SIG-M5 treated with dmso at 0.1 percent for 504 hours (cell line): ENCODE measurements around the gene KRTAP10-9.
"Not testable (repeated sequence)": the region's sequence is repeated elsewhere in the genome, so short reads cannot be mapped to it uniquely, and the experiment has no call there.

Source experiments
- DNase-seq: peaks from one replicate; lab custom pipeline; 2025; ENCODE audit not compliant: unreplicated experiment; lab: John Stamatoyannopoulos, UW

The KRTAP10-9 gene

DNA sequence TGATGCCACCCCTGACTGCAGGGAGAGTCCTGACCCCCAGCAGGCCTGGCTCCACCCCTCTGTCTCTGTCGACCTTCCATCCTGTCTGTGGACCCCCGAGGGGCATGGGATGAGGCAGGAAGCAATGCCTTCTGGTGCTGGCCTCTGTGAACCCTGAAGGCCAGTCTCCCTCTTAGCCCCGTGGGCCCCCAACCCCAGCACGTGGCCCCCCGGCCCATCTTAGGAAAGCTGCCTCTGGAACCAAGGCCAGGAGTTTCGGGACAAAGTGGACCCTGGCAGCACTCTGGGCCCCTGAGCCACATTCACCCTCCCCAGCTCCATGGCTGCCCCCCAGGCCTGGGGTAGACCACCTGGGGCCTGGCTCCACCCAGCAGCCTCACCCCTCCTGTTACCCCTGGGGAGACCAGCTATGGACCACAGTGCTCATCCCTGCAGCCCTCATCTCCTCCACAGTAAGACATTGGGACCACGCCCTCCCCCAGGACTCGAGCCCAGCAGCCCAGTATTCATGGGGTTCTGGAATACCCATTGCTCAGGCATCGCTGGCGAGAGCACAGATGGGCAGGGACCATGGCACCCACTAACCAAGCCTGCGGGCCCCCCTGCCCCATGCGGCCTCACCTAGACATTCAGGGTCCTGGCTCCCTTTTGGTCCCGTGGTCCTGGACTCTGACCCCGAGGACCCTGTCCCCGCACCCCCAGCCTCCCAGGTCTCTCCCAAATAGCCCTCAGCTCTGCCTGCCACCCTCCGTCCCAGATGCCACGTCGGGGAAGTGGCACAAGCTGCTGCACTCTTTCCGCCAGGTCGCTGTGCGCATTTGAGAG lies 11.8 kb downstream of the KRTAP10-9 start:
- not testable (repeated sequence) for DNase-seq

DNA sequence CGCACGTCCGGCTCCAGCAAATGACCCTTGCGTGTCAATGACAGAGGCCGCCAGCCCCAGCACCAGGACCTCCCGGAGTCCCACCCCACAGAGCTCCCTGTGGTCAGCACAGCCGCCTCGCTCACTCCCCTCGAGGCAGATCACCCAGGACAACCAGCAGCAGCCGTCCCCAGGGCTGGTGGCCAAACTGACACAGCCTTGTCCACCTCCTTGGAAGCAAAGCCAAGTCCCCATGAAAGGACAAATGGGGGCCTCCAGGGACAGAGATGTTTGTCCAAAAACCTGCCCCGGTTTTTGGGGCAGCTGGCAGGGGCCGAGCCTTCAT lies 12.4 kb downstream of the KRTAP10-9 start:
- no peak for DNase-seq

DNA sequence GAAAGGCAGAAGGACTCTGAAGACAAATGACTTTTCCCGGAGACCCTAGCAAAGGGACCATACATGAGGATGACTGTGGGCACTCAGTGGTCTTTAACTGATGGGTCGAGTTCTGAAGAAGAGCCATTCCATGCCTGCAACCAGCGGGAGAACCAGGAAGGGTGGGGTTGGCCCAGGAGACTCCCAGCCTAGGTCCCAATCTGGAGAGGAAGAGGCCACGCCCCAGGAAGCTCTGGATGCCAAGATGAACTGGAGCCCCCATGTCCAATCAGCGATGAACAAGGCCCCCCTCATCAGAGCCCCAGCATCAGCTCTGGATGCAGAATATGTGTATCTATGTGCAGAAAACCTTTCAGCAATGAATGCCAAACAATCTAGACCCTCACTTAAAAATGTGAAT lies 13.9 kb downstream of the KRTAP10-9 start:
- no peak for DNase-seq

DNA sequence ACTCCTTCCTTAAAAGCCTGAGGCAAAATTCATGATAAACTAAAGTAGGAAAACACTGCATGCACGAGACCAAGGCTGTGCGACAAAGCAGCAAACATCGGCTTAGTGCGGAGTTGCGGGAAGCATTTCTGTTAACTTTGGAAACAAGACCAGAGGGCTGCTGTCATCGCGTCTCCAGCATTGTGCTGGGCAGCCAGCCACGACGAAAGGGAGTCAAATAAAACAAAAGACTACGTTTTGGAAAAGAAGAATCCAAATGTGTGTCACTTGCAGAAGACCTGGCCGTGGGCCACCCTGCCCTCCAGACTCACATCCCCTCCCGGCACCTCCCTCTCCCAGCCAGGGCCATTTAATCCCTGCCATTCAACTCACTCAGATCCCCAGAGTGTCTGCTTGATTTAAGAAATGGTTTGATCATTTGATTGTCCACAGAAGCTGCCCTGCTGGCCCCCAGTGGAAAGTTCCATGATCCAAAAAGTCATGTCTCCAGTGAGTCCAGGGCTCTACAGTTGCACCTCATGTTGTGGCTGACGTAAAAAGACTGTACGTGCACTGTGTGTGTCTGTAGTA lies 16.9 kb downstream of the KRTAP10-9 start:
- no peak for DNase-seq

DNA sequence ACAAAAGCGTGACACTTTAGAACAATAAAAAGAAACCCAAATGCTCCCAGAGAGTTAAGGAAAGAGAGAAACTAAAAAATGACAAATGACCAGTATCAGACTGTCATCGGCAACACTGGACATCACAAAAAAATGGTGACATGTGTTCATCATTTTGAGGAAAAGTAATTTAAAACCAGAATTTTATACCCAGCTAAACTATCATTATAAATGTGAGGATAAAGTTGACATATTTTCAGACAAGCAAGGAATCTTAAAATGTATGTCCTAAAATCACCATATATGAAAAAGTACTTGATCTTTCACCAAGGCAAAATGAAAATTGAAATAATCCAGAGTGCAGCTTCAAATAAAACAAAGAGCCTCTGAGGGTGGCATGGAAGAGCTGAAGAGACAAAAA lies 18.0 kb downstream of the KRTAP10-9 start:
- DNase-seq, result no peak

DNA sequence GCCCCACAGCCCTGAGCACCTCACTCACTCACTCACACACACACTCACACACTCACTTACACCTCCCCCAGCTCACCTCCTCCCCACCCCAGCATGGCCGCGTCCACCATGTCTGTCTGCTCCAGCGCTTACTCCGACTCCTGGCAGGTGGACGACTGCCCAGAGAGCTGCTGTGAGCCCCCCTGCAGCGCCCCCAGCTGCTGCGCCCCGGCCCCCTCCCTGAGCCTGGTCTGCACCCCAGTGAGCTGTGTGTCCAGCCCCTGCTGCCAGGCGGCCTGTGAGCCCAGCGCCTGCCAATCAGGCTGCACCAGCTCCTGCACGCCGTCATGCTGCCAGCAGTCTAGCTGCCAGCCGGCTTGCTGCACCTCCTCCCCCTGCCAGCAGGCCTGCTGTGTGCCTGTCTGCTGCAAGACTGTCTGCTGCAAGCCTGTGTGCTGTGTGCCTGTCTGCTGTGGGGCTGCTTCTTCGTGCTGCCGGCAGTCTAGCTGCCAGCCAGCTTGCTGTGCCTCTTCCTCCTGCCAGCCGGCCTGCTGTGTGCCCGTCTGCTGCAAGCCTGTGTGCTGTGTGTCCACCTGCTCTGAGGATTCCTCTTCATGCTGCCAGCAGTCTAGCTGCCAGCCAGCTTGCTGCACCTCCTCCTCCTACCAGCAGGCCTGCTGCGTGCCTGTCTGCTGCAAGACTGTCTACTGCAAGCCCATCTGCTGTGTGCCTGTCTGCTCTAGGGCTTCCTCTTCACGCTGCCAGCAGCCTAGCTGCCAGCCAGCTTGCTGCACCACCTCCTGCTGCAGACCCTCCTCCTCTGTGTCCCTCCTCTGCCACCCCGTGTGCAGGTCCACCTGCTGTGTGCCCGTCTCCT lies 19.7 kb downstream of the KRTAP10-9 start, which contains the start of gene KRTAP10-11:
Gene KRTAP10-11, plus strand, starts transcription at position 49 of the 856 bp plus-strand sequence. Its CDS starts 45 bp downstream, at position 94.
- not testable (repeated sequence) for DNase-seq

DNA sequence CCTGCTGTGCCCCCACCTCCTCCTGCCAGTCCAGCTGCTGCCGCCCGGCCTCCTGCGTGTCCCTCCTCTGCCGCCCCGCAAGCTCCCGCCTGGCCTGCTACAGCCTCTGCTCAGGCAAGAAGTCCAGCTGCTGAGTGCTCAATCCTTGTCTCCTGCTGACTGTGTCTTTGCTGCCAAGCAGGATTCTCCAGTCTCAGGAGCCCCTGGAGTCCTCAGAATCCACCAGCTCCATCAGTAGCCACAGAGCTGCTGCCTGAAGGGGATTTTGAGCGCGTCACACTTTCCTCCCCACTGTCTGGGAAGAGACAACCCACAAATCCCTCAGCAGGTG lies 20.3 kb downstream of the KRTAP10-9 start:
- DNase-seq, result no peak

DNA sequence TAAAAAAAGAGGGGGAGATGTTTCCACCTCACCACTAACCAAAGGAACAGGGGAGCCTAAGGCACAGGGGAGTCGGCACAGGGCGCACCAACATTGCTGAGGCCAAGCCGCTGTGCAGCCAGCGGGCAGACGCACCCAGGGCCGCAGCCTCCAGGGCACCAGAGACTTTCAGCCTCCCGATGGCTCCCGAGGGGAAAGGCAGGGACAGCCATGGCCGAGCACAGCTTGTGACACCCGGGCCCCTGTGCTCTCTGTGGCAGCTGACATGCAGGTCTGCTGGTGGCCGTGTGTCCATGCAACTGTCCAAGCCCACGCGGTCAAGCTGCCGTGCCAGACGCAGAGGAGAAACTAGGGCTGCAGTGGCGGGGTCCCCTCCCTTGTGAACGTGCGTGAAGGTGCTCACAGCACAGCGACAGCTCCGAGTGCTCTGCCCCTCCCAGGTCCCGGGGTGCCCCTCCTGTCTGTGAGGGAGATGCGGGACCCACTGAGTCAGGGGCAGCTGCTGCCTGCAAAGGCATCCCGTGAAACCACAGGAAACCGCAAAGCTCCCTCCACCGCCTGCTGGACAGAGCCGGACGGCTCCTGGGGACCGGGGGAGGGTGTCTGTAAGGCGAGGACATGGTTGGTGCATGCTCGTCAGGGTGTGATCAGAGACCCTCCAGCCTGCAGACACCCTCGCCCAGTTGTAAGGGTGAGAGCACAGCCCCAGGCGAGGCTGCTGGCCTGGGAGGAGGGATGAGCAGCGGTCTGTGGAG lies 21.8 kb downstream of the KRTAP10-9 start:
- DNase-seq, result no peak

DNA sequence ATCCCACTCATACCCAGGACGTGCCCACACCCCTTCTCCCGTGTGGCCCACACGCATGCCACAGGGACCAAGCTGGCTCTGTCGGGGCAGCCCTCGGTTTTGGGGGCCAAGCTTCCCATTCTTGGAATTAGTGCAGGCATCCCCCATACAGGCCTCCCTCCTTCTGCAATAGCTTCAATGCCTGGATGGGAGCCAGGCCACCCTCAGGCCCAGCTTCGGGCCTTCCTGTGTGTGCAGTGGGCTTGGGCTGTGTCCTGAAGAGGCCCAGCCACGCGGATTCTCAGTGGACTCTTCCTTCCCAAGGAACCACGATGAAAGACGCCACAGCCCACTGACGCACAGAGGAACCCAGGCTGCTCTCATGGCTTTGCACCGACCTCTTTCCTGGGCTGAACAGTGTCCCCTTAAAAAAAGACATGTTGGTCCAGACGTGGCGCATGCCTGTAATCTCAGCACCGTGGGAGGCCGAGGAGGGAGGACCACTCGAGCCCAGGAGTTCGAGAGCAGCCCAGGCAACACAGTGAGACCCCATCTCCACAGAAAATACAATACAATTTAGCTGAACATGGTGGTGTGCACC lies 22.7 kb downstream of the KRTAP10-9 start:
- DNase-seq, result no peak

DNA sequence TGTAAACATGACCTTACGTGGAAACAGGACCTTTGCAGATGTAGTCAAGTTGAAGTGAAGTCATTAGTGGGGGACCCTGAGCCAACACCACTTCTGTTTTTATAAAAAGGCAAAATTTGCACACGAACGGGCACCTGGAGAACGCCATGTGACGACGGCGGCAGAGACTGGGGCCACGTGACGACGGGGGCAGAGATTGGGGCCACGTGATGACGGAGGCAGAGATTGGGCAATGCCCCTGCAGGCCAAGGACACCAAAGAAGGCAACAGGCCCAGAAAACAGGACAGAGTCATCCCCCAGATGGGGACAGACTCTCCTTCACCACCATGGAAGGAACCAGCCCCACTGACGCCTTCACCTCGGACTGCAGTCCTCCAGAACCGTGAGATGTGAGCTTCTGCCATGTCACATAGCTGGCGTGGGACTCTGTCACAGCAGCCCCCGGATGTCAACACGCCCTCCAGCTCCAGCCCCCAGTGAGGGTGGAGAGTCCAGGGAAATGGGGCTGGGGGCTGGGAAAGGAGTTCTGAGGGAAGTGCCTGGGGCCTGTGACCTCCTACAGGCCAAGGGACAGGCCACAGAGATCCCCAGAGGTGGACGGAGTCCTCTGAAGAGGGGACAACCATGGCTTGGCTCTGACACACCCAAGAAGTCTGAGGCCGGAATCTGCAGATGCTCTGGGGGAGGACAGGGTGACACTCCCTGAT lies 23.5 kb downstream of the KRTAP10-9 start:
- DNase-seq, result no peak

DNA sequence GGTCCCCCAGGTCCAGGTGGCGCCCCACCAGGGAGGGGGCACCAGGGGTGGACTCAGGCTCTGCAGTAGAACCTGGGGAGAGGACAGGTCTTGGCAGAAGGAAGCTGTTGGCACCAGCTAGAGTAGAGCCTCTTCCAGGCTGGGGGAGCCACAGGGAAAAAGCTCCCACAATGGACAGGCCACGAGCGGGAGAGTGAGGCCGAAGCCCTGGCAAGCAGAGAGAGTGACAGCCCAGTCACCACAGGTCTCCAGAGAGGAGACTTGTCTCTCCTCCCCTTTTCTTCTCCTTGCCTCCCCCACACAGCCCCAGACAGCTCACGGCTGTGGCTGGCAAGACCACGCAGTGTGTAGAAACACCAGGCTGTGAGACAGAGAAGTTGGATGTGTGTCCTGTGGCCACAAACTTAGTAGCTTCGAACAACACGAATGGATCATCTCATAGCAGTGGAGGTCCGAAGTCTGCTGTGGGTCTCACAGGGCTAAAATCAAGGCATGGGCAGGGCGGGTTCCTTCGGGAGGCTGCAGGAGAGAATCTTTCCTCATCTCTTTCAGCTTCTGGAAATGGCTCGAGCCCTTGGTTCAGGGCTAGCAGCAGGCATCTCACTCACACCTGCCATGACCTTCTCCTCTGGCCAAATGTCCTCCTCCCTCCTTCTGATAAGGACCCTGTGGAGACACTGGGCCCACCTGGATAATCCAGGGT lies 24.2 kb downstream of the KRTAP10-9 start:
- DNase-seq, result no peak

DNA sequence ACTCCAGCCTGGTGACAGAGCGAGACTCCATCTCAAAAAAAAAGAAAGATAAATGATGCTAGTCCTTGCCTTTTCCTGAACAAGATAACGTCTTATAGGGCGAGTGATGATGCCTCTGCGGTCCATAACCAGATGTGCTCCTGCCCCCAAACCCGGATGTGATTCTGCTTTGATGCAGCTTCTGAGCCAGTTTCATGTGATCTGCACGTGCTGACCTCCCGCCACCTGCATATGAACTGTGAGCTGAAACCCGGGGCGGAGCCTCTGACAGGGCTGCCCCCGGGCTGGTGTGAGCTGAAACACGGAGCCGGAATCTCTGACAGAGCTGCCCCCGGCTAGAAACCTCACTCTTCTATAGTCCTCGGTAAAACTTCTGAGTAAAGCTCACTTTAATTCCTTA lies 26.2 kb downstream of the KRTAP10-9 start:
- DNase-seq, result no peak

DNA sequence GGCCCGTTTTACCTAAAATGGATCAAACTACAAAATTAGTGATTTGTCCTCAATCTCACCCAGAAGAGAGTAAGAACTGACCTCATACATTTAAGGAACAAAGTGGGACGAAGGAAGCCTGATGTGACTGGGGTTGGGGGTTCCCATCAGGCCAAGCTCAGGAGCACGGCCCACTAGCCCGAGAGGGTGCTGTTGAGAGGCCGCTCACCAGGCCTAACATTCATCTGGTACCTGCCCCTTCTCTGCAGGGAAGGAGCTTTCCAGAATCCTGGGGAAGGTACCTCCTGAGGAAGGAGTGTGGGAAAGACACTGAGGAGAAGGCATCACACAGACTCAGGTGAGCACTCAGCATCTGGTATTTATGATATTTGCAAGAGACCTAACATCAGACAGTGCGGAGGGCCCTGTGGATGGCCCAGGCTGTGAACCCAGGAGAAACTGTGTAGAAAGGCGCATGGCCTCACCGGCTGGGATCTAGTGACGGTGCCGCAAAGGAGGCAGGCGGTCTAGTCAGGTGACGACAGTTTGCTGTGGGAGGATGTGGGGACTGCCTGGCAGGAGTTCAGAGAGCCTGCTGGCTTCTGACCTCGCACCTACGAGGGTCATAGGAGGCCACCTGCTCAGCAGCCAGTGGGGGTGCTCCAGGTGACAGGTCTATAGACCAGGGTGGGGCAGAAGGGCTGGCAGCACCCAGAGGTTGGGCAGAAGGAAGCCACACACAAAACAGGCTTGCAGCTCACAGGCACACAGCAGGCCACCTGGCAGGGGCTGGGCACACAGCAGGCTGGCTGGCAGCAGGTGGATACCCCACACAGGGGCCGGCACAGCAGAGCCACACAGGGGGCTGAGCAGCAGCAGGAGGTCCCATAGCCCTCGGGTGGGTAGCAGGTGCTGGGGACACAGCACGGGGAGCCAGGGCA lies 27.0 kb downstream of the KRTAP10-9 start:
- no peak for DNase-seq

DNA sequence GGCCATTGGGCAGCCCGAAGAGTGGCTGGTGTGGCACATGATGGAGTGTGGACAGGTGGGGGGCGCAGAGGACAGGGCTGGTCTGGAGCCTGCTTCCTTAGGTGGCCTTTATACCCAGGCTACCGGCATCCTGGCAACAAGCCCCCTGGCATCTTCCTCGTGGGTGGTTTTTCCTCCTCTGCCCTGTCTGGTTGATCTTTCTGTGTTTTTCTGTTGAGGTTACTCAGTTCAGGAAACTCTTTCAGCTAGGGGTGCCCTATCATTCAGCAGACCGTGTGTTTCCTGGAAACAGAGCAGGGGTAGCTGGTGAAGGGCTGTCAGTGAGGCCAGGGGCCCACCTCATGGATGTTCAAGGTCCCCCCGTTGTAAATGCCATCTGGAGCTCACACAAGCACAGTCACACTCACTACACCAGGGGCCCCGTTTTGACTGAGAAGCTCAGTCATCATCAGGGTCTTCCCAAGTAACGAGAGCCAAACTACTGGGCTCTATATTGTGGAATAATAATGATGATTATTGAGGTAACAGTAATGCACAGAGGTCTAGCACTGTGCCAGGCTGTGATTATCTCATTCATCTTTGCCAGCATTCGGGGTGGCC lies 27.8 kb downstream of the KRTAP10-9 start, which contains the start of gene KRTAP12-4:
Gene KRTAP12-4, minus strand, starts transcription at position 84 of the 600 bp plus-strand sequence. Its CDS starts 45 bp downstream, at position 39.
- no peak for DNase-seq

DNA sequence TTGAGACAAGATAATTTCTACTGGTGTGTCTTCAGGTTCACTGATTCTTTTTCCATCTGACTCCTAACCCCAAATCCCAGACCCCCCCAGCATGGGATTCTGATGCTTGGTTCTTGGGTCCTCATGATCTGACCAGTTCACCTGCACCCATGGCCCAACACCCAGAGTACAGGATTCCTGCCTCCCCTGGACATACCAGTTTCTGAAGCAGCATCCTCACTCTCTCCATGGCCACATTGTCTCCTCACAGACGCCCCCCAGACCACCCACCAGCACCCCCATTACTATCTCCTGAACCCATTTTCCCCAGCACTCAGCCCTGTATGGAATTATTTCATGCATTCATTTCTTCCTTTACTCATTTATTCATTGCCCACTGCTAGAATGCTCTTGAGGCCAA lies 30.0 kb downstream of the KRTAP10-9 start:
- DNase-seq, result no peak

DNA sequence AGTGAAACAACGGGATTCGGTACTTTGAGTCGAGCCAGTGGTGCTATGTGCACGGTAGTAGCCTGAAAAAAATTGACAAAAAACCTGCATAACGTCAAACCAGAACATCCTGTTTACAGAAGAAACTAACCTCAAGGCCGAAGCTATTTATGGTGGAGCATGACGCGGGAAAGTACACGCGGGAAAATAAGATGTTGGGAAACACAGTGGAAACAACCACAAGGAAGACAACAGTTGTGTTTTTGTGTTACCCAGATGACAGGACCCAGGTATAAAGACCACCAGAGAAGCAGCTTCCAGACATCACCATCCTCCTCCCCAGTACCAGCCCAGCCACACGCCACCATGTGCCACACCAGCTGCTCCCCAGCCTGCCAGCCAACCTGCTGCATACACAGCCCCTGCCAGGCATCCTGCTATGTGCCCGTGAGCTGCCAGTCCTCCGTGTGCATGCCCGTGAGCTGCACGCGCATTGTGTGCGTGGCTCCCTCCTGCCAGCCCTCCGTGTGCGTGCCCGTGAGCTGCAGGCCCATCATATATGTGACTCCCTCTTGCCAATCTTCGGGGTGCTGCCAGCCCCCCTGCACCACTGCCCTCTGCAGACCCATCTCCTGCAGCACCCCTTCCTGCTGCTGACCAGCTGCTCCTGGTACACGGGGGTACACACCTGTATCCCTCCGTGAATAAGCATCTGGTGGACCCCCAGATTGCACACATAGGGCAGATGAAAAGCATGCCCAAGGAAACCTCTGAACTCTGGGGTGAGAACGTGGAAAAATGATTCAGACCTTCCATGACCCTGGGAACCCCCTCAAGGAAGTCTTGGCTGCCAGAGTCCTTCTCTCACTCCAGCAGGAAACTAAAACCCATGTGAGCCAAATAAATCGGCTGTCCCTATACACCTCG lies 31.0 kb downstream of the KRTAP10-9 start, which contains the start of gene KRTAP12-3:
Gene KRTAP12-3, plus strand, starts transcription at position 298 of the 906 bp plus-strand sequence. Its CDS starts 48 bp downstream, at position 346.
- no peak for DNase-seq

DNA sequence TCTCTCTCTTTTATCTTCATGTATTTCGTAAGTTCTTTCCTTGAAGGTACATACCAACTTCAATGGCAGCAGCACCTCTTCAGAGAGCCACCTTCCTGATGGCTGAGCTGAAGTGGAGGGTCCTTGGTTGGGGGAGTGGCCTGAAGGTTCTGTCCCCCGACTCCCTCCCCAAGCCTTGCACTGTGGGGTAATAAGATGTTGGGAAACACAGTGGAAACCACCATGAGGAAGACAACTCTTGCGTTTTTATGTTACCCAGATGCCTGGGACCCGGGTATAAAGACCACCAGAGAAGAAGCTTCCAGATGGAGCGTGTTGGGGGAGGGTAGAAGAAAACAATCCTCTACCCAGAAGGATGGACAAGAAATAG lies 31.6 kb downstream of the KRTAP10-9 start:
- DNase-seq, result no peak
